ENCODE measurements around the gene TMEM120B. TPM values are rescaled to one million over a fixed set of nuclear protein-coding genes. Genes with fewer than 3 reads are reported as not detected.

TMEM120B gene
- total and polyA plus RNA-seq, 2 of the 4 experiments (the other 2 are of a cell fraction): 10.6 to 18.4 TPM

GRCh38 chr12:121762269-121762668 is 49.7 kb downstream of the TMEM120B start:
- POLR2A ChIA-PET (ENCODE audit: unreplicated experiment): no interaction called here
- H3K4me1 ChIP-seq (ENCODE audit: control insufficient read depth, insufficient read depth, low read length): peaks cover 20% of the 10 kb centered on the region
- no TSS peak for BruUV-seq (replicated peaks)
- no peak overlapping the region for H4K8ac ChIP-seq (ENCODE audit: low read depth in 2 of 2, low read length in 2 of 2)
- peaks cover 2% of the 10 kb centered on the region; the same call in 1 of the 2 replicates for H3K36me3 ChIP-seq (ENCODE audit: control insufficient read depth, insufficient read depth, low read length)
- no peaks in the 10 kb centered on the region; the same call in 1 of the 2 replicates for H4K20me1 ChIP-seq (ENCODE audit: insufficient read depth, low read length)
- no peak overlapping the region for H4K5ac ChIP-seq (ENCODE audit: low read depth, low read length)
- DNase-seq: peak; percentile 47
- peaks cover 20% of the 10 kb centered on the region for H3K9me1 ChIP-seq (ENCODE audit: insufficient read depth, low read length)
- H3K14ac ChIP-seq (replicated peaks; ENCODE audit: low read depth, low read length): peak overlapping the region; percentile 12; the same call in 1 of the 2 replicates
- TF ChIP-seq CEBPB (IDR thresholded peaks at IDR 0.05; ENCODE audit: low read depth, low read length): no peak
- TF ChIP-seq RCOR1 (IDR thresholded peaks at IDR 0.05; ENCODE audit: insufficient replicate concordance, low read length): no peak
- no peak for TF ChIP-seq RFX5 (IDR thresholded peaks at IDR 0.05; ENCODE audit: low read depth, low read length)
- TF ChIP-seq RAD21 (IDR thresholded peaks at IDR 0.05; ENCODE audit: low read length): no peak
- TF ChIP-seq MAFK (IDR thresholded peaks at IDR 0.05; ENCODE audit: low read depth, low read length): no peak
- no peak for TF ChIP-seq CHD1 (IDR thresholded peaks at IDR 0.05; ENCODE audit: low read depth, low read length)
- TF ChIP-seq POLR2A (IDR thresholded peaks at IDR 0.05; ENCODE audit: low read depth, low read length): no peak
- TF ChIP-seq FOS (IDR thresholded peaks at IDR 0.05; ENCODE audit: low read depth, low read length): no peak
- no peak for TF ChIP-seq ELK1 (IDR thresholded peaks at IDR 0.05; ENCODE audit: borderline replicate concordance, low read depth, low read length)
- TF ChIP-seq MXI1 (IDR thresholded peaks at IDR 0.05; ENCODE audit: borderline replicate concordance, low read depth, low read length): no peak
- no peak overlapping the region for H3K18ac ChIP-seq (ENCODE audit: low read depth, low read length)
- H2AK5ac ChIP-seq (ENCODE audit: low read depth, low read length): peak overlapping the region; percentile 37; the same call in 1 of the 2 replicates
- CTCF ChIA-PET: no interaction called here
- H4K91ac ChIP-seq (ENCODE audit: insufficient read depth, low read depth, low read length): no peak overlapping the region; the same call in 1 of the 2 replicates
- peak overlapping the region; percentile 60 for H2AK9ac ChIP-seq (replicated peaks; ENCODE audit: low read depth, low read length, poor library complexity)
- peak overlapping the region; percentile 24 for H2AFZ ChIP-seq (replicated peaks; ENCODE audit: low read length, poor library complexity)
- peak; percentile 11; the same call in 1 of the 2 replicates for ATAC-seq (ENCODE audit: low read depth)
- H2BK5ac ChIP-seq (ENCODE audit: low read depth, low read length, poor library complexity, severe bottlenecking): no peak overlapping the region
- no peak overlapping the region; the same call in 2 of the 3 replicates for H2BK15ac ChIP-seq (ENCODE audit: low read depth, low read length)
- dilution Hi-C loops (cut with HindIII; ENCODE audit: low sequenced_read_pairs, unreplicated experiment) (no loop called here), in situ Hi-C loops (cut with MboI; ENCODE audit: low sequenced_read_pairs) (no loop called here), intact Hi-C loops (cut with micrococcal nuclease) (no loop called here)
- no peak overlapping the region for H3K9ac ChIP-seq (ENCODE audit: low read depth, low read length)
- H3K23ac ChIP-seq (ENCODE audit: low read depth, low read length): no peak overlapping the region
- 19% methylated on average over 2 of the region's 6 CpGs; no CpG with 5 or more reads in 1 of the 2 experiments for WGBS, 2 experiments (ENCODE audit: extremely low coverage in 2 of 2, insufficient read length in 1 of 2)
- H3K79me1 ChIP-seq (ENCODE audit: low read depth in 1 of 2, low read length in 2 of 2): peaks cover 0 to 13% of the 10 kb centered on the region in 2 experiments; a peak in 2 of 4 replicates
- H3K27me3 ChIP-seq (ENCODE audit: control insufficient read depth, insufficient read depth, low read length): no peaks in the 10 kb centered on the region
- no peak overlapping the region for H2BK20ac ChIP-seq (ENCODE audit: low read depth, low read length)
- H3K27ac ChIP-seq (ENCODE audit: insufficient read depth, low read length): no peak overlapping the region
- H3K4me2 ChIP-seq (ENCODE audit: low read depth, low read length): no peak overlapping the region
- H2BK120ac ChIP-seq (ENCODE audit: low read depth, low read length): no peak overlapping the region
- no peak overlapping the region for H3K56ac ChIP-seq (ENCODE audit: extremely low read depth, insufficient read depth, low read length)
- no peak overlapping the region for H3K4me3 ChIP-seq (ENCODE audit: insufficient read depth, low read depth, low read length)
- H3K4ac ChIP-seq (ENCODE audit: low read depth, low read length): peak overlapping the region; percentile 21; the same call in 1 of the 2 replicates
- H3K9me3 ChIP-seq (ENCODE audit: control insufficient read depth, insufficient read depth, low read length): no peaks in the 10 kb centered on the region

Measured in IMR-90 (cell line).